Fibroblast of mammary gland (primary cell): ENCODE measurements around the gene TSPYL6.

Experiments used
- DNase-seq: peaks from one replicate; pipeline ENCODE4 v3.0.0-alpha.2; 2010; ENCODE audit warnings: low read depth
- H3K4me3 ChIP-seq: 2 replicates; pipeline ENCODE4 v1.5.1; 2011; ENCODE audit warnings: low read depth, mild to moderate bottlenecking, low read length, moderate library complexity; ENCODE audit not compliant: control insufficient read depth
- TF ChIP-seq, protein P1 (sequence below): conservative IDR thresholded peaks from 2 replicates; pipeline ENCODE4 v1.5.1; 2011; ENCODE audit warnings: low read depth, low read length, inconsistent platforms; ENCODE audit not compliant: control insufficient read depth, insufficient read depth

The TSPYL6 gene

DNA sequence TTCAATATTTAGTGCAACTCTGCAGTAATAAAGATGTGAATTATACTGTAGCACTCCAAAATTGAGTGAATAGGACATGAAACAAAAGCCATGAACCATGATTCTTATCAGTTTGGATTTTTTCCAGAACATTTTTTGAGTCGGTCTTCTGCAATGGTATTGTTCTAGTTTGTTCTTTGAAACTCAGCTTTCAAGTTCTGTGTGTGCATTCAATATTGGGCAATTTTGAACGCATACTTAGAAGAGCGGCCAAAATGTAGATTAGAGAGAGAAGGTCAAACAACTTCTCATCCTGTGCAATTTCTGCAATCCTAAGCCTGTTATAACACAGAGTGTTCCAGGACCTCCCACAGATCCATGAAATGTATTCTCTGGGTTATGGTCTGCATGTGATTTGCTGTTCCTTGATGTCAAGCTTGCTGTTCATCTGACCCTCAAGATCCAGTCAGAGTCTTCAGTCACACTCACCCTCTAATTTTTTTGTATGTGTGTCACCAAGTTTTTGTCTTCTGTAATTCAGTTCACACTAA lies 48.3 kb downstream of the TSPYL6 start:
- TF ChIP-seq, protein P1, sequence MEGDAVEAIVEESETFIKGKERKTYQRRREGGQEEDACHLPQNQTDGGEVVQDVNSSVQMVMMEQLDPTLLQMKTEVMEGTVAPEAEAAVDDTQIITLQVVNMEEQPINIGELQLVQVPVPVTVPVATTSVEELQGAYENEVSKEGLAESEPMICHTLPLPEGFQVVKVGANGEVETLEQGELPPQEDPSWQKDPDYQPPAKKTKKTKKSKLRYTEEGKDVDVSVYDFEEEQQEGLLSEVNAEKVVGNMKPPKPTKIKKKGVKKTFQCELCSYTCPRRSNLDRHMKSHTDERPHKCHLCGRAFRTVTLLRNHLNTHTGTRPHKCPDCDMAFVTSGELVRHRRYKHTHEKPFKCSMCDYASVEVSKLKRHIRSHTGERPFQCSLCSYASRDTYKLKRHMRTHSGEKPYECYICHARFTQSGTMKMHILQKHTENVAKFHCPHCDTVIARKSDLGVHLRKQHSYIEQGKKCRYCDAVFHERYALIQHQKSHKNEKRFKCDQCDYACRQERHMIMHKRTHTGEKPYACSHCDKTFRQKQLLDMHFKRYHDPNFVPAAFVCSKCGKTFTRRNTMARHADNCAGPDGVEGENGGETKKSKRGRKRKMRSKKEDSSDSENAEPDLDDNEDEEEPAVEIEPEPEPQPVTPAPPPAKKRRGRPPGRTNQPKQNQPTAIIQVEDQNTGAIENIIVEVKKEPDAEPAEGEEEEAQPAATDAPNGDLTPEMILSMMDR: no peak
- H3K4me3 ChIP-seq: no peak overlapping the region
- DNase-seq: peak; percentile 47

GRCh38 chr2:54206596-54206995 lies 49.4 kb downstream of the TSPYL6 start:
- TF ChIP-seq, protein P1: peak; percentile 64
- DNase-seq: peak; percentile 63
- H3K4me3 ChIP-seq: no peak overlapping the region

DNA sequence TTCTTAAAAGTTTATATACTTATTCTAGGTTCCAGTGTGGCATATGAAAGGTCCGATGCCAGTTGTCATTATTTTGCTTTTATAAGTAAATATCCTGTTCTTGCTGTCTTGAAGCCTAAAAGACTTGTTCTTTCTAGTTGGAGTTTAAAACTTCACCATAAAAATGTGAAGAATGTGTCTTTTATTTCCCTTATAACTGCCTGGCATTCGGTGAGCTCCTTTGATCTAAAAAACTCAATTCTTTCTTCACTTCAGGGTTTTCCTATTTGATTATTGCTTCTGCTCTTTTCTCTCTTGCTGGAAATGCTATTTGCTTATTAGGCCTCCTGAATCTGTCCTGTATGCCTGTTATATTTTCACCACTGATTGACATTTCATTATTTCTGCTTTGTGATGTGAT lies 51.6 kb downstream of the TSPYL6 start:
- no peak overlapping the region for H3K4me3 ChIP-seq
- no peak for DNase-seq
- TF ChIP-seq, protein P1: no peak
